ENCODE data around the gene CAPN1. TPM values are rescaled to one million over a fixed set of nuclear protein-coding genes. Genes with fewer than 3 reads are reported as not detected.

The CAPN1 gene
- total RNA-seq, result 192 and 202 TPM in 2 replicates
- total RNA-seq (2013), result 76.6 TPM
- polyA plus RNA-seq, result 175 and 192 TPM in 2 replicates
- polyA minus RNA-seq, result 115 and 153 TPM in 2 replicates

DNA sequence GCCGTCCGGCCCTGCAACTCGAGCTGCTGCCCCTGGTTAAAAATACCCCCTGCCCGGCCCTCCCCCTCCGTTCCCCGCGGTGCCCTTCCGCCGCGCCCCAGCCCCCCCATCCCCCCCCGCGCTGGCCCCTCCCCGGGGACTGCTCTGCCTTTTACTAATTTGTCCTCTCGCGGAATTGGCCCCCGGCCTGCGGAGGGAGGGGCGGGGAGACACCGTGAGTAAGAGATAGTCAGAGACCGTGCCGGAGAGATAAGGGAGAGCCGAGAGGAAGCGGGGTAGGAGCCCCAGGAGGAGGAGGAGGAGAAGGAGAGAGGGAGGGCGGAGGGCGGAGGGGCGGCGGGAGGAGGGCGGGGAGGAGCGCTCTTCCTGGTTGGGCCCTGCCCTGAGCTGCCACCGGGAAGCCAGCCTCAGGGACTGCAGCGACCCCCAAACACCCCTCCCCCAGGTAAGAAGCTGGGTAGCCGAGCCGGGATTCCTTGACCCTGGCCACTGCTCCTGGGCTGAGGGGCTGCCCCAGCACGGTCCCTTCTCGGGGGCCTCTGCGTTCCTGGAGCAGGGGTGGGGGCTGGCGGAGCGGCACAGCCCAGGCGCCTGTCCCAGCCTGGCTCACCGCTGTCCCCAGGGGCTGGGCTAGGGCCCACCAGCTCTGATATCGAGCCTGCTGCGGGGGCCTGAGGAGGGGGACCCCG is at the start of gene CAPN1:
Gene CAPN1, plus strand, starts transcription at position 360 of the 689 bp plus-strand sequence. CDS start 774 bp downstream, outside the sequence.
- peak within 1 kb of the TSS; percentile 97 for H3K4me2 ChIP-seq (replicated peaks; ENCODE audit: low read depth, low read length, poor library complexity, severe bottlenecking)
- no peak for TF ChIP-seq EZH2 (IDR thresholded peaks at IDR 0.05; ENCODE audit: borderline replicate concordance, insufficient read depth, low read depth, low read length, poor library complexity, severe bottlenecking)
- TF ChIP-seq, protein P1, sequence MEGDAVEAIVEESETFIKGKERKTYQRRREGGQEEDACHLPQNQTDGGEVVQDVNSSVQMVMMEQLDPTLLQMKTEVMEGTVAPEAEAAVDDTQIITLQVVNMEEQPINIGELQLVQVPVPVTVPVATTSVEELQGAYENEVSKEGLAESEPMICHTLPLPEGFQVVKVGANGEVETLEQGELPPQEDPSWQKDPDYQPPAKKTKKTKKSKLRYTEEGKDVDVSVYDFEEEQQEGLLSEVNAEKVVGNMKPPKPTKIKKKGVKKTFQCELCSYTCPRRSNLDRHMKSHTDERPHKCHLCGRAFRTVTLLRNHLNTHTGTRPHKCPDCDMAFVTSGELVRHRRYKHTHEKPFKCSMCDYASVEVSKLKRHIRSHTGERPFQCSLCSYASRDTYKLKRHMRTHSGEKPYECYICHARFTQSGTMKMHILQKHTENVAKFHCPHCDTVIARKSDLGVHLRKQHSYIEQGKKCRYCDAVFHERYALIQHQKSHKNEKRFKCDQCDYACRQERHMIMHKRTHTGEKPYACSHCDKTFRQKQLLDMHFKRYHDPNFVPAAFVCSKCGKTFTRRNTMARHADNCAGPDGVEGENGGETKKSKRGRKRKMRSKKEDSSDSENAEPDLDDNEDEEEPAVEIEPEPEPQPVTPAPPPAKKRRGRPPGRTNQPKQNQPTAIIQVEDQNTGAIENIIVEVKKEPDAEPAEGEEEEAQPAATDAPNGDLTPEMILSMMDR (IDR thresholded peaks at IDR 0.05), result no peak
- peak within 1 kb of the TSS; percentile 58 to 91 (median 80) for H3K4me3 ChIP-seq (ENCODE audit: control extremely low read depth in 1 of 5, extremely low read depth in 1 of 5, insufficient read depth in 1 of 5, low read depth in 2 of 5, low read length in 4 of 5)
- H3K9ac ChIP-seq (ENCODE audit: low read length), result peak within 1 kb of the TSS; percentile 73
- ATAC-seq (ENCODE audit: low read depth) (peak; percentile 67), DNase-seq (peak; percentile 71)
- peaks cover 0 to 22% of the 10 kb centered on the region in 2 experiments for H3K36me3 ChIP-seq (replicated peaks in 1 of 2; ENCODE audit: control extremely low read depth in 1 of 2, control insufficient read depth in 1 of 2, extremely low read depth in 1 of 2, insufficient read depth in 2 of 2, low read length in 1 of 2)
- H3K4me1 Mint-ChIP-seq, result peaks cover 24% of the 10 kb centered on the region
- peaks cover 5% of the 10 kb centered on the region for H4K20me1 ChIP-seq (ENCODE audit: control insufficient read depth, insufficient read depth, low read length, poor library complexity, severe bottlenecking)
- H3K4me3 Mint-ChIP-seq, result peak within 1 kb of the TSS; percentile 97
- H3K27ac Mint-ChIP-seq, result peak within 1 kb of the TSS; percentile 96
- no peaks in the 10 kb centered on the region for H3K27me3 ChIP-seq (replicated peaks in 1 of 4; ENCODE audit: control extremely low read depth in 1 of 4, control insufficient read depth in 3 of 4, insufficient read depth in 4 of 4, low read length in 3 of 4)
- intact Hi-C loops (cut with micrococcal nuclease), result loop anchor here (1.0 kb wide), 3 partner anchors 49 to 257 kb away; partner anchors contain the start of gene PPP2R5B
- peaks cover 16 to 24% of the 10 kb centered on the region in 2 donors for H3K4me1 ChIP-seq (ENCODE audit: control insufficient read depth in 2 of 2, insufficient read depth in 2 of 2, low read length in 2 of 2)
- H3K79me2 ChIP-seq (ENCODE audit: control insufficient read depth, insufficient read depth, low read length), result peaks cover 48% of the 10 kb centered on the region
- H2AFZ ChIP-seq (ENCODE audit: insufficient read depth, low read depth, low read length, poor library complexity, severe bottlenecking), result peak within 1 kb of the TSS; percentile 69
- H3K9me3 Mint-ChIP-seq (ENCODE audit: insufficient read depth), result no peaks in the 10 kb centered on the region
- WGBS (ENCODE audit: insufficient coverage), result under 1% methylated on average over 16 of the region's 43 CpGs
- peak within 1 kb of the TSS; percentile 70 to 79 for H3K27ac ChIP-seq (ENCODE audit: low read length in 2 of 2)
- ChIA-PET CTCF (interaction anchor here (0.6 to 5.8 kb wide), 12 partner anchors 10 to 501 kb away, joined by 3 to 118 read pairs (median 6); partner anchors contain the start of genes ARL2, FAU, MRPL49 and SPDYC), POLR2A (interaction anchor here (0.6 to 3.3 kb wide), 10 partner anchors 12 to 1285 kb away, joined by 3 to 27 read pairs (median 6); partner anchors contain the start of genes FAU, MRPL49, PELI3 and SPDYC)
- H3K9me3 ChIP-seq (ENCODE audit: control extremely low read depth in 1 of 3, control insufficient read depth in 2 of 3, insufficient read depth in 1 of 3, low read length in 2 of 3), result no peaks in the 10 kb centered on the region
- H3K27me3 Mint-ChIP-seq, result no peaks in the 10 kb centered on the region
